GM18858 (cell line): ENCODE data around the gene RAP2C.
"Not testable (repeated sequence)": the region's sequence is repeated elsewhere in the genome, so short reads cannot be mapped to it uniquely, and the experiment has no call there.

Source experiments
- ATAC-seq: cut with Tn5 transposase; IDR thresholded peaks from one replicate; pipeline ENCODE4 v1.9.1; 2021; ENCODE audit not compliant: unreplicated experiment

Gene RAP2C

GRCh38 chrX:132200976-132201375 is 18.3 kb downstream of the RAP2C start:
- no peak for ATAC-seq

- no peak for ATAC-seq
These were observed 19.3 kb downstream of the RAP2C start for GRCh38 chrX:132199941-132200340.

- no peak for ATAC-seq
These were observed 25.2 kb downstream of the RAP2C start for GRCh38 chrX:132193872-132194574.

GRCh38 chrX:132191938-132192337 is 27.3 kb downstream of the RAP2C start:
- no peak for ATAC-seq

GRCh38 chrX:132188175-132188574 is 31.1 kb downstream of the RAP2C start:
- ATAC-seq = no peak

- no peak for ATAC-seq
These were observed 31.8 kb downstream of the RAP2C start for GRCh38 chrX:132187451-132187850.

- no peak for ATAC-seq
These were observed 34.4 kb downstream of the RAP2C start for GRCh38 chrX:132184871-132185270.

GRCh38 chrX:132181364-132181763 is 37.9 kb downstream of the RAP2C start:
- no peak for ATAC-seq

- no peak for ATAC-seq
These were observed 38.3 kb downstream of the RAP2C start for GRCh38 chrX:132180929-132181328.

- ATAC-seq = no peak
These were observed 45.6 kb downstream of the RAP2C start for GRCh38 chrX:132173647-132174046.

- no peak for ATAC-seq
These were observed 47.4 kb downstream of the RAP2C start for GRCh38 chrX:132171881-132172280.

- no peak for ATAC-seq
These were observed 47.8 kb downstream of the RAP2C start for GRCh38 chrX:132171478-132171877.

GRCh38 chrX:132169554-132169953 is 49.7 kb downstream of the RAP2C start:
- ATAC-seq = no peak

GRCh38 chrX:132165651-132166050 is 53.6 kb downstream of the RAP2C start:
- no peak for ATAC-seq

- no peak for ATAC-seq
These were observed 54.2 kb downstream of the RAP2C start for GRCh38 chrX:132165005-132165404.

- not testable (repeated sequence) for ATAC-seq
These were observed 56.2 kb downstream of the RAP2C start for GRCh38 chrX:132163094-132163493.

GRCh38 chrX:132153166-132153565 is 66.1 kb downstream of the RAP2C start:
- ATAC-seq = no peak
